GF-D8 (cell line): ENCODE data around the gene ARGLU1.
A peak's percentile ranks its signal among the peaks of the same experiment; 100 is the strongest.

Experiments
- DNase-seq: peaks from one replicate; lab custom pipeline; 2025; lab: John Stamatoyannopoulos, UW

ARGLU1 gene

GRCh38 chr13:106499896-106500295 lies 68.0 kb downstream of the ARGLU1 start:
- peak; percentile 96 for DNase-seq

DNA sequence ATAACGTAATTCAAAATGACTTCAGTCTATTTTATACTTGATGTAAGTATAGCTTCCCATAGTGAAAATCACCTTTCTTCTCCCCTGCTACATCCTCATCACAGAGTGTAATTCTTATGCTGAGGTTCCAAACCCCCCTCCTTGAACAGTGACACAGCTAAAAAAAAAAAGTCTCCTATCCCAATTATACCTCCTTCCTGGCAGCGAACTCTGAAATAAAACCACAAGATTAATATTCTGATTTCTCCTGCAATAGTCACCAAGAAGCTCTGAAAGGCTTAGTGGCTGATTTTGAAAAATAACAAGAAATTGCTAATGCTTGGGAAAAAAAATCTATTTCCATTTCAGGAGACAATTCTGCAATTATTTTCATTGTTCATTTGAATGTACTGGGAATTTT lies 68.8 kb downstream of the ARGLU1 start:
- peak; percentile 36 for DNase-seq

DNA sequence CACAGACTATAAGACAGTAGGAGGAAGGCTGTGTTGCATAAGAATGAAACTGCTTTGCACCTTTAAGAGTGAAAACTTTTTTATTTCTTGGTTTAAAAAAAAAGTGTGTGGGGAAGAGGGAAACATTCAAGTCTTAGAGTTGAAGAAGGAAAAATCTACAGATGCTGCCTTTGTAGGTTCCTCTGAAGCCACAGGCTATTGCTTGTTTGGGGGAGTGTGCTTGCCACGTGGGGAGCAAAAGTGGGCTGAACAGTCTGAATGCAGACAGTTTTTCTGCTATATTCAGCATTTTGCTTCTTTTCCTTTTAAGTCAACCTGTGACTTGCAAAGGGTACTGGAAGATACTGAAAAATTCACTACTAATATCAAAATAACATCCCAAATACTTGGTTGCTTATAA lies 69.4 kb downstream of the ARGLU1 start:
- DNase-seq = peak; percentile 57

DNA sequence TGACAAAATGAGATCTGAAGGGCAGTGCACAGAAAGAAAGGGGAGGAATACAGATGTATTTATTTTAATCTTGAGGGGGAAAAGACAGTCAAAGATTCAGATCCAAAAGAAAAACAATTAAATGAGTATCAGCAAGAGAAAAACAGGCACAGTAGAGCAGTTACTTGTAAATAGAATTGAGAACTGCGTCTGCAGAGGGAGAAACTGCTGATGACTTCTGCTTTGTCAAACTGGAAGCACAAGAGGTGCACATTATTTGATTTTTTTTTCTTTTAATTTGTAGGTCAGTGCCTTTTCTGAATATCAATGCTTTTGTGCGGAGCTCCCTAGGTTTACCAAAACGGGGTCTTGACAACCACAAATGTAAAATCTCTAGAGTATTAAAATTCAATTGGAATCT lies 69.8 kb downstream of the ARGLU1 start:
- DNase-seq = peak; percentile 57

- DNase-seq = no peak
These were observed 70.9 kb downstream of the ARGLU1 start for GRCh38 chr13:106497079-106497478.

GRCh38 chr13:106496072-106496997 lies 71.6 kb downstream of the ARGLU1 start:
- DNase-seq = peak; percentile 41

DNA sequence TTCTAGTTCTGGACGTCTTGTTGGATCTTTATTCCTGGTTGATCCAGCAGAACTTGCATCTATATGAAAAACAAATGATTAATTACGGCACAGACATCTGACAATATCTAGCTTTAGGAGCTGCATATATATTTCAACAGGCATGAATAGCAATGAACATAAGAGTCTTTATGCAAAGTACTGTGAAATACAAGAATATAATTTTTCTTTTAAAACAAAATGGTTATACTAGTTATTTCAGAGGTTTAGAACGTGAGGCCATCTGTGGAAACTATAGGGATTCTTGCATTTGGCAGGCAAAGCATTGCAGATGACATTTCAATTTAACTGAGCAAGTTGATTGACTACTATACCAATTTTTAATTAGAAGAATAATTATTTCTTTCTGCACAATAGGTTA lies 73.0 kb downstream of the ARGLU1 start:
- no peak for DNase-seq

GRCh38 chr13:106494506-106494905 lies 73.4 kb downstream of the ARGLU1 start:
- DNase-seq = no peak

GRCh38 chr13:106493533-106494220 lies 74.3 kb downstream of the ARGLU1 start:
- peak; percentile 100 for DNase-seq

- DNase-seq = no peak
These were observed 75.1 kb downstream of the ARGLU1 start for GRCh38 chr13:106492588-106493475.

GRCh38 chr13:106491928-106492587 lies 75.9 kb downstream of the ARGLU1 start:
- no peak for DNase-seq
